ENCODE data around the gene PKD1L1.
A peak's percentile ranks its signal among the peaks of the same experiment; 100 is the strongest.
"Not testable (repeated sequence)": the region's sequence is repeated elsewhere in the genome, so short reads cannot be mapped to it uniquely, and the experiment has no call there.

Gene PKD1L1

DNA sequence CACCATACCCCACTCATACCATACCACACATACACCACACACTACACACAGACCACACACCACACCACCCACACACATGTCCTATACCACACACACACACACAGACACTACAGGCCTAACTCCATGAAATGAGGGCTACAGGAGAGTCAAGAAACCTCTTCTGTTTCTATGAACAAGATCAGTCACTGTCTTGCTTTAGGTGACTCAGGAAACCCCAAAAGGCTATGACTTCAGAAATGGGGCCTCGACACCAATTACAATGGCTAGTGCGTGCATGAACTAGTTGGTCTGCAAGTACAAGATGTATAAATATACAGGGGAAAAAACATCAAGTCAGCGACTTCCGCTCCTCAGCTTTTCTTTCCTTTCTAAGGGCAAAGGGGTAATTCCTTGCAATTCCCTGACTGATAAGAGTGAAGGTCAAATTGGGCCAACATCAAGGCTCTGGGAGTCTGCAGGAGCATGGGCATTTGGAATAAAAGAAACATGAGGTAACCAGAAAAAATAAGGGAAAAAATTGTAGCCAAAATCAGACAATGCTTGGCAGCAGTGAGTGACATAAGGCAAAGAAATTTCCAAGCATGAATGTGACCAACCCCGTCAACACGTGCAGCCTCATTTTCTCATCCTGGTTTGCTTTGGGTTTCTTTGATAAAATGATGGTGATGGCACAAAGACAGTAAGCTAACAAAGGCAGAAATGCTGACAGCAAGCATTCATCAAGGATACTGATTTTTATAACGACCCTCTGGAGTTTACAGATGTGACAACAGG, 1.5 kb downstream of the PKD1L1 start:
- TF ChIP-seq CTCF (conservative IDR thresholded peaks at IDR 0.05): no peak
- no peak overlapping the region for H3K27ac ChIP-seq

GRCh38 chr7:47945261-47946015, 2.8 kb downstream of the PKD1L1 start:
- no peak overlapping the region for H3K27ac ChIP-seq
- TF ChIP-seq CTCF (conservative IDR thresholded peaks at IDR 0.05): peak; percentile 88

GRCh38 chr7:47944536-47945260, 3.6 kb downstream of the PKD1L1 start:
- TF ChIP-seq CTCF (conservative IDR thresholded peaks at IDR 0.05): no peak
- no peak overlapping the region for H3K27ac ChIP-seq

DNA sequence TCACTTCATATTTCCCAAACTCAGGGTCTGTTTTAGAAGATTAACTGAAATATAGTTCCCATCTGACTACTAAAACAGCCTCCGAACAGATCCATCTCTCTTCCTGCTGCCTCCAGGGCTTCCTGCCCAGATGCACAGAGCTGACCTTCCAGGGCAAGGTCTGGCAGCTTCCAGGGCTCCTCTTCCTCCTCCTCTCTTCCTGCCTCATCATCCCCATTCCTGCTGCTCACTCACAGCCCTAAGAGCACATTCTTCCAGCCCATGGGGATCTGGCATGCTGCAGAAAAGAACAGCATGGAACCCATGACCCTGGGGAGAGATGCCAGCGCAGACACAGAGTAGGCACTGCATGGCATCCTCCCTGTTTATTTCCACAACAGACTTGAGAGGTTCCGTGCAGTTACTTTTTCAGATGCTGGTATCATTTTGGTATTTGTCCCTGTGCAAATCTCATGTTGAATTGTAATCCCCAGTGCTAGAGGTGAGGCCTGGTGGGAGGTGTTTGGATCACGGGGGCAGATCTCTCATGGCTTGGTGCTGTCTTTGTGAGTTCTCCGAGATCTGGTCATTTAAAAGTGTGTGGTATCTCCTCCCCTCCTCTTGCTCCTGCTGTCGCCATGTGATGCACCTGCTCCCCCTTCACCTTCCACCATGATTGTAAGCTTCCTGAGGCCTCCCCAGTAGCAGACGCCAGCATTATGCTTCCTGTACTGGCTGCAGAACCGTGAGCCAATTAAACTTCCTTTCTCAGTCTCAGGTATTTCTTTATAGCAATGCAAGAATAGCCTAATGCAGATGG, 4.4 kb downstream of the PKD1L1 start:
- no peak for TF ChIP-seq CTCF (conservative IDR thresholded peaks at IDR 0.05)
- H3K27ac ChIP-seq: no peak overlapping the region

DNA sequence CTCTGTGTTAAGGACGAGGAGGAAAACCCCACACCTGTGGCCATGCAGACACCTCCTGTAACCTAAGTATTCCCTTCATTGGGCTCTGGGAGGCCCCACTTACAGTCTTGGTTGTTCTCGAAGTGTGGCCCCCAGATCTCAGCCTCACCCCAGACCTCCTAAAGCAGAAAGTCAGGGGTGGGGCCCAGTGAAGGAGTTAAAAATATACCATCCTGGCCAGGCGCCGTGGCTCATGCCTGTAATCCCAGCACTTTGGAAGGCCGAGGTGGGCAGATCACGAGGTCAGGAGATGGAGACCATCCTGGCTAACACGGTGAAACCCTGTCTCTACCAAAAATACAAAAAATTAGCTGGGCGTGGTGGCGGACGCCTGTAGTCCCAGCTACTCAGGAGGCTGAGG, 5.6 kb downstream of the PKD1L1 start:
- H3K27ac ChIP-seq: not testable (repeated sequence)

GRCh38 chr7:47942132-47942531, 6.1 kb downstream of the PKD1L1 start:
- no peak overlapping the region for H3K27ac ChIP-seq
- TF ChIP-seq CTCF (conservative IDR thresholded peaks at IDR 0.05): no peak

GRCh38 chr7:47941136-47941844, 7.0 kb downstream of the PKD1L1 start:
- TF ChIP-seq CTCF (conservative IDR thresholded peaks at IDR 0.05): no peak
- H3K27ac ChIP-seq: no peak overlapping the region

Data from VCaP (cell line).